PC-9 (cell line): Measurements from ENCODE around the gene STK40.

Experiments used
- CTCF ChIP-seq: fragments of 200-600 bp; sonication (generic); conservative IDR thresholded peaks from 2 replicates; pipeline ENCODE4 v1.6.1; 2017; ENCODE audit warnings: mixed run types, antibody characterized with exemption, mild to moderate bottlenecking, moderate library complexity
- EZH2 ChIP-seq: fragments of 200-600 bp; sonication (generic); IDR thresholded peaks from 2 replicates; pipeline ENCODE4 v1.8.0; 2017; ENCODE audit warnings: antibody characterized with exemption, low read depth

- TF ChIP-seq CTCF = no peak
- TF ChIP-seq EZH2 = no peak
Observed at GRCh38 chr1:36415661-36416326, 30.1 kb upstream of the STK40 start.
